GM12878 (cell line): ENCODE results near the gene ZNF610. TPM values are rescaled to one million over a fixed set of nuclear protein-coding genes. Genes with fewer than 3 reads are reported as not detected.

ENCODE experiments used
- ATAC-seq: fragments of 200-7000 bp; cut with Tn5 transposase; 3 replicates; pipeline ENCODE4 v1.9.1; 2020; ENCODE audit warnings: mild to moderate bottlenecking, moderate library complexity
- BruUV-seq: library from RNA; stranded (reverse); fragments of 400-500 nt; replicated peaks from 2 replicates; lab custom pipeline; 2021; lab: Mats Ljungman, UMichigan
- CTCF ChIA-PET: fragments of 300-600 bp; sonication (Branson Sonifier 250); formaldehyde crosslinking; extraction: SDS; loops from one replicate; lab custom pipeline; 2021; ENCODE audit warnings: inconsistent platforms; lab: Yijun Ruan, JAX
- POLR2A ChIA-PET: fragments of 350-600 bp; formaldehyde crosslinking; extraction: SDS; loops from one replicate; lab custom pipeline; 2021; ENCODE audit warnings: inconsistent platforms; lab: Charles Lee
- RAD21 ChIA-PET: fragments of 300-600 bp; sonication (Branson Sonifier 250); formaldehyde crosslinking; loops from one replicate; lab custom pipeline; 2023; ENCODE audit warnings: antibody characterized with exemption; ENCODE audit not compliant: unreplicated experiment; lab: Charles Lee
- SMC1A ChIA-PET: fragments of 300-600 bp; sonication (Branson Sonifier 250); formaldehyde crosslinking; loops from one replicate; lab custom pipeline; 2023; ENCODE audit not compliant: unreplicated experiment, uncharacterized antibody; lab: Charles Lee
- DNase-seq: peaks from one replicate; pipeline ENCODE4 v3.0.0-alpha.2; 2011; ENCODE audit warnings: low read depth, low spot score
- FAIRE-seq: peaks from 3 replicates; lab custom pipeline; 2011; peaks lifted over from hg19 to GRCh38; lab: Jason Lieb, UNC
- H2AFZ ChIP-seq: 2 replicates; pipeline ENCODE4 v1.6.0; 2011; ENCODE audit warnings: low read depth, low read length, control low read depth; ENCODE audit not compliant: control insufficient read depth
- H3K27ac ChIP-seq: 2 replicates; pipeline ENCODE4 v1.5.1; 2011; ENCODE audit warnings: control low read depth; ENCODE audit not compliant: control insufficient read depth, insufficient read depth
- H3K27me3 ChIP-seq, 2 experiments: replicated peaks in 1 of 2; 2 replicates each; pipeline versions ENCODE4 v1.6.0 to v1.6.1; 2011; ENCODE audit warnings: low read length in 1 of 2; ENCODE audit not compliant: control insufficient read depth in 2 of 2, insufficient read depth in 2 of 2
- H3K36me3 ChIP-seq, 2 experiments: 2 replicates each; pipeline ENCODE4 v1.5.1; 2011; ENCODE audit warnings: low read length in 1 of 2; ENCODE audit not compliant: control insufficient read depth in 2 of 2, insufficient read depth in 2 of 2
- H3K4me1 ChIP-seq: 2 replicates; pipeline ENCODE4 v1.6.1; 2011; ENCODE audit warnings: mild to moderate bottlenecking, low read length, moderate library complexity, mixed read lengths; ENCODE audit not compliant: control insufficient read depth, insufficient read depth
- H3K4me2 ChIP-seq: 2 replicates; pipeline ENCODE4 v1.6.0; 2011; ENCODE audit warnings: control low read depth; ENCODE audit not compliant: control insufficient read depth, insufficient read depth
- H3K4me3 ChIP-seq: fragments of 200-600 bp; sonication (generic); 2 replicates; pipeline ENCODE4 v1.5.1; 2016
- H3K79me2 ChIP-seq: 2 replicates; pipeline ENCODE4 v1.6.0; 2011; ENCODE audit warnings: low read length; ENCODE audit not compliant: control insufficient read depth, insufficient read depth
- H3K9ac ChIP-seq: 2 replicates; pipeline ENCODE4 v1.8.0; 2011; ENCODE audit warnings: low read length, control low read depth, mixed read lengths; ENCODE audit not compliant: control insufficient read depth, insufficient read depth
- H3K9me3 ChIP-seq: replicated peaks from 3 replicates; pipeline ENCODE4 v1.5.1; 2011; ENCODE audit warnings: mild to moderate bottlenecking, low read length; ENCODE audit not compliant: control insufficient read depth, insufficient read depth
- H4K20me1 ChIP-seq: 2 replicates; pipeline ENCODE4 v1.6.0; 2011; ENCODE audit not compliant: control insufficient read depth, insufficient read depth
- NR2C1 ChIP-seq: fragments of 450-650 bp; IDR thresholded peaks from 2 replicates; pipeline ENCODE4 v1.6.1; 2017; ENCODE audit warnings: antibody characterized with exemption, mild to moderate bottlenecking, moderate library complexity
- NRF1 ChIP-seq: conservative IDR thresholded peaks from 2 replicates; pipeline ENCODE4 v1.6.1; 2011; ENCODE audit warnings: mild to moderate bottlenecking, low read depth, low read length, improper control_type of control experiment
- RAD51 ChIP-seq: fragments of 450-650 bp; IDR thresholded peaks from 2 replicates; pipeline ENCODE4 v1.6.1; 2016; ENCODE audit warnings: moderate library complexity, mild to moderate bottlenecking, inconsistent platforms
- RBBP5 ChIP-seq: fragments of 200-600 bp; sonication (generic); conservative IDR thresholded peaks from 2 replicates; pipeline ENCODE4 v1.6.1; 2016
- WGBS: methylation state at CpG from one replicate; pipeline ENCODE4 v1.1.6; 2016; ENCODE audit warnings: low lambda C conversion rate; ENCODE audit not compliant: insufficient replicate concordance, insufficient coverage; ENCODE audit errors: missing lambda C conversion rate; 5-methylcytosine and 5-hydroxymethylcytosine counted together
- in situ Hi-C: fragments of 300-500 bp; cut with MboI; formaldehyde crosslinking; loops from 9 replicates; pipeline ENCODE4 v1.14.3; 2018; ENCODE audit warnings: mixed read lengths
- intact Hi-C: fragments of 100-400 bp; cut with micrococcal nuclease; formaldehyde crosslinking; loops from one replicate; pipeline ENCODE4 v1.14.2; 2022; ENCODE audit not compliant: unreplicated experiment
- polyA plus RNA-seq, 11 experiments: library from polyadenylated mRNA; depleted of rRNA in 4 of 11; unstranded in 6 of 11; stranded (reverse) in 5 of 11; fragments of >200 nt; fragmentation: Nextera tagmentation in 4 of 11; fragmentation: Illumina TruSeq in 1 of 11; extraction: Ambion mirVana in 4 of 11; extraction: Trizol in 1 of 11; gene quantifications; 1 replicate in 1 of 11; 2 replicates in 10 of 11; pipeline versions ENCODE4 v1.2.1 to v1.2.3, GENCODE V29; 2011 to 2016; ENCODE audit warnings: inconsistent platforms in 2 of 11, missing spikeins in 2 of 11, low read depth in 1 of 11
- total RNA-seq, 4 experiments: library from RNA; depleted of rRNA in 3 of 4; stranded (reverse); fragments of >200 nt in 3 of 4; fragmentation: Illumina TruSeq in 1 of 4; extraction: Trizol in 1 of 4; gene quantifications; 2 replicates each; pipeline versions ENCODE4 v1.2.1 to v1.2.3, GENCODE V29; 2013 to 2021
- TF ChIP-seq, protein P1 (sequence below), 3 experiments: IDR thresholded peaks in 2 of 3; conservative IDR thresholded peaks in 1 of 3; 2 replicates each; pipeline ENCODE4 v1.5.1; 2011; ENCODE audit warnings: low read depth in 3 of 3, low read length in 3 of 3, mild to moderate bottlenecking in 3 of 3, control low read depth in 2 of 3, moderate library complexity in 2 of 3, inconsistent platforms in 1 of 3, mixed read lengths in 1 of 3; ENCODE audit not compliant: control insufficient read depth in 2 of 3, insufficient read depth in 1 of 3; ENCODE audit errors: extremely low read depth in 1 of 3
- TF ChIP-seq, protein P2 (sequence below): fragments of 450-650 bp; formaldehyde crosslinking; IDR thresholded peaks from 2 replicates; pipeline ENCODE4 v1.4.0; 2022; ENCODE audit warnings: mild to moderate bottlenecking, moderate library complexity

The ZNF610 gene
- total and polyA plus RNA-seq, 10 of the 15 experiments (the other 5 are each of a cell fraction or from before 2014, with no cell fraction given): 0.11 to 1.2 (median 0.53) TPM

- TF ChIP-seq, protein P1, sequence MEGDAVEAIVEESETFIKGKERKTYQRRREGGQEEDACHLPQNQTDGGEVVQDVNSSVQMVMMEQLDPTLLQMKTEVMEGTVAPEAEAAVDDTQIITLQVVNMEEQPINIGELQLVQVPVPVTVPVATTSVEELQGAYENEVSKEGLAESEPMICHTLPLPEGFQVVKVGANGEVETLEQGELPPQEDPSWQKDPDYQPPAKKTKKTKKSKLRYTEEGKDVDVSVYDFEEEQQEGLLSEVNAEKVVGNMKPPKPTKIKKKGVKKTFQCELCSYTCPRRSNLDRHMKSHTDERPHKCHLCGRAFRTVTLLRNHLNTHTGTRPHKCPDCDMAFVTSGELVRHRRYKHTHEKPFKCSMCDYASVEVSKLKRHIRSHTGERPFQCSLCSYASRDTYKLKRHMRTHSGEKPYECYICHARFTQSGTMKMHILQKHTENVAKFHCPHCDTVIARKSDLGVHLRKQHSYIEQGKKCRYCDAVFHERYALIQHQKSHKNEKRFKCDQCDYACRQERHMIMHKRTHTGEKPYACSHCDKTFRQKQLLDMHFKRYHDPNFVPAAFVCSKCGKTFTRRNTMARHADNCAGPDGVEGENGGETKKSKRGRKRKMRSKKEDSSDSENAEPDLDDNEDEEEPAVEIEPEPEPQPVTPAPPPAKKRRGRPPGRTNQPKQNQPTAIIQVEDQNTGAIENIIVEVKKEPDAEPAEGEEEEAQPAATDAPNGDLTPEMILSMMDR (IDR thresholded peaks at IDR 0.05 in 2 of 3, conservative IDR thresholded peaks at IDR 0.05 in 1 of 3; ENCODE audit: control insufficient read depth in 2 of 3, extremely low read depth in 1 of 3, insufficient read depth in 1 of 3, low read depth in 3 of 3, low read length in 3 of 3): peak; percentile 33 to 55 (median 50); a peak in 4 of 6 replicates
- TF ChIP-seq NRF1: no peak
Observed at GRCh38 chr19:52343548-52343947, 7.5 kb downstream of the ZNF610 start (continued).

- no peaks in the 10 kb centered on the region for H4K20me1 ChIP-seq
- in situ Hi-C loops: no loop called here
- intact Hi-C loops: loop anchor here (10.0 kb wide), 1 partner anchor 400 kb away; no protein-coding TSS in a partner anchor
- H3K4me1 ChIP-seq: no peaks in the 10 kb centered on the region
- H3K4me3 ChIP-seq: no peak overlapping the region
- no peak for DNase-seq
- no TSS peak for BruUV-seq
- WGBS: 55% methylated on average over 6 of the region's 6 CpGs
- TF ChIP-seq, protein P2, sequence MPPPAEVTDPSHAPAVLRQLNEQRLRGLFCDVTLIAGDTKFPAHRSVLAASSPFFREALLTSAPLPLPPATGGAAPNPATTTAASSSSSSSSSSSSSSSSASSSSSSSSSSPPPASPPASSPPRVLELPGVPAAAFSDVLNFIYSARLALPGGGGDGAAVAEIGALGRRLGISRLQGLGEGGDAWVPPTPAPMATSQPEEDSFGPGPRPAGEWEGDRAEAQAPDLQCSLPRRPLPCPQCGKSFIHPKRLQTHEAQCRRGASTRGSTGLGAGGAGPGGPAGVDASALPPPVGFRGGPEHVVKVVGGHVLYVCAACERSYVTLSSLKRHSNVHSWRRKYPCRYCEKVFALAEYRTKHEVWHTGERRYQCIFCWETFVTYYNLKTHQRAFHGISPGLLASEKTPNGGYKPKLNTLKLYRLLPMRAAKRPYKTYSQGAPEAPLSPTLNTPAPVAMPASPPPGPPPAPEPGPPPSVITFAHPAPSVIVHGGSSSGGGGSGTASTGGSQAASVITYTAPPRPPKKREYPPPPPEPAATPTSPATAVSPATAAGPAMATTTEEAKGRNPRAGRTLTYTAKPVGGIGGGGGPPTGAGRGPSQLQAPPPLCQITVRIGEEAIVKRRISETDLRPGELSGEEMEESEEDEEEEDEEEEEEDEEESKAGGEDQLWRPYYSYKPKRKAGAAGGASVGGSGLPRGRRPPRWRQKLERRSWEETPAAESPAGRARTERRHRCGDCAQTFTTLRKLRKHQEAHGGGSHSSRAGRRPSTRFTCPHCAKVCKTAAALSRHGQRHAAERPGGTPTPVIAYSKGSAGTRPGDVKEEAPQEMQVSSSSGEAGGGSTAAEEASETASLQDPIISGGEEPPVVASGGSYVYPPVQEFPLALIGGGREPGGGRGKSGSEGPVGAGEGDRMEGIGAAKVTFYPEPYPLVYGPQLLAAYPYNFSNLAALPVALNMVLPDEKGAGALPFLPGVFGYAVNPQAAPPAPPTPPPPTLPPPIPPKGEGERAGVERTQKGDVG (CRISPR knock-in tag): no peak
- TF ChIP-seq RAD51 (no peak), NR2C1 (no peak), RBBP5 (no peak)
- H3K27me3 ChIP-seq: no peaks in the 10 kb centered on the region
- no peak for FAIRE-seq
- POLR2A ChIA-PET: no interaction called here
- no peak overlapping the region for H2AFZ ChIP-seq
- H3K9ac ChIP-seq: no peak overlapping the region
- no peak overlapping the region for H3K27ac ChIP-seq
- CTCF ChIA-PET: interaction anchor here (0.6 to 1.5 kb wide), 2 partner anchors 280 to 401 kb away, joined by 3 to 4 read pairs; no protein-coding TSS in a partner anchor
- ATAC-seq: no peak
- H3K9me3 ChIP-seq: peaks cover 1% of the 10 kb centered on the region; the same call in 2 of the 3 replicates
- H3K36me3 ChIP-seq: no peaks in the 10 kb centered on the region
- H3K4me2 ChIP-seq: no peak overlapping the region
- RAD21 ChIA-PET: no interaction called here
- no peaks in the 10 kb centered on the region for H3K79me2 ChIP-seq
- SMC1A ChIA-PET: interaction anchor here (1.6 kb wide), 1 partner anchor 402 kb away, joined by 4 read pairs; no protein-coding TSS in a partner anchor
Observed at GRCh38 chr19:52345162-52345561, 9.1 kb downstream of the ZNF610 start.
